Ascending aorta (tissue), 2 donors: Measurements from ENCODE around the gene IHH. TPM values are rescaled to one million over a fixed set of nuclear protein-coding genes. Genes with fewer than 3 reads are reported as not detected.

ENCODE experiments used
- DNase-seq, 2 donors: peaks; one replicate each; pipeline ENCODE4 v3.0.0-alpha.2; 2019; ENCODE audit warnings: low spot score in 2 of 2
- H3K27ac ChIP-seq, 2 donors: fragments of 200-600 bp; sonication (generic); one replicate each; pipeline ENCODE4 v1.5.1; 2016 to 2017; ENCODE audit warnings: mild to moderate bottlenecking in 1 of 2
- H3K27me3 ChIP-seq: fragments of 200-600 bp; sonication (generic); one replicate; pipeline ENCODE4 v1.5.1; 2017
- H3K36me3 ChIP-seq, 2 donors: fragments of 200-600 bp; sonication (generic); one replicate each; pipeline ENCODE4 v1.5.1; 2016
- H3K4me1 ChIP-seq, 2 donors: fragments of 200-600 bp; sonication (generic); one replicate each; pipeline ENCODE4 v1.5.1; 2016 to 2017; ENCODE audit warnings: mild to moderate bottlenecking in 1 of 2
- H3K4me3 ChIP-seq, 2 donors: fragments of 200-600 bp; sonication (generic); one replicate each; pipeline ENCODE4 v1.5.1; 2016 to 2017; ENCODE audit warnings: mild to moderate bottlenecking in 1 of 2
- H3K9me3 ChIP-seq, 2 donors: fragments of 200-600 bp; sonication (generic); one replicate each; pipeline ENCODE4 v1.5.1; 2016
- intact Hi-C: fragments of 100-400 bp; cut with DNase I; formaldehyde crosslinking; loops from one replicate; pipeline ENCODE4 v1.15.1; 2023
- total RNA-seq: library from RNA; depleted of rRNA; stranded (reverse); fragments of >200 nt; gene quantifications from one replicate; pipeline ENCODE4 v1.1.0, GENCODE V29; 2016
- TF ChIP-seq, protein P1 (sequence below), 3 experiments: fragments of 200-600 bp in 2 of 3; fragments of 450-650 bp in 1 of 3; sonication (generic) in 2 of 3; IDR thresholded peaks; one replicate each; pipeline ENCODE4 v1.5.1; 2016 to 2019; ENCODE audit warnings: antibody characterized with exemption in 3 of 3, mild to moderate bottlenecking in 1 of 3, moderate library complexity in 1 of 3

IHH gene
- total RNA-seq, 1 donor from 2014 or later: not detected

DNA sequence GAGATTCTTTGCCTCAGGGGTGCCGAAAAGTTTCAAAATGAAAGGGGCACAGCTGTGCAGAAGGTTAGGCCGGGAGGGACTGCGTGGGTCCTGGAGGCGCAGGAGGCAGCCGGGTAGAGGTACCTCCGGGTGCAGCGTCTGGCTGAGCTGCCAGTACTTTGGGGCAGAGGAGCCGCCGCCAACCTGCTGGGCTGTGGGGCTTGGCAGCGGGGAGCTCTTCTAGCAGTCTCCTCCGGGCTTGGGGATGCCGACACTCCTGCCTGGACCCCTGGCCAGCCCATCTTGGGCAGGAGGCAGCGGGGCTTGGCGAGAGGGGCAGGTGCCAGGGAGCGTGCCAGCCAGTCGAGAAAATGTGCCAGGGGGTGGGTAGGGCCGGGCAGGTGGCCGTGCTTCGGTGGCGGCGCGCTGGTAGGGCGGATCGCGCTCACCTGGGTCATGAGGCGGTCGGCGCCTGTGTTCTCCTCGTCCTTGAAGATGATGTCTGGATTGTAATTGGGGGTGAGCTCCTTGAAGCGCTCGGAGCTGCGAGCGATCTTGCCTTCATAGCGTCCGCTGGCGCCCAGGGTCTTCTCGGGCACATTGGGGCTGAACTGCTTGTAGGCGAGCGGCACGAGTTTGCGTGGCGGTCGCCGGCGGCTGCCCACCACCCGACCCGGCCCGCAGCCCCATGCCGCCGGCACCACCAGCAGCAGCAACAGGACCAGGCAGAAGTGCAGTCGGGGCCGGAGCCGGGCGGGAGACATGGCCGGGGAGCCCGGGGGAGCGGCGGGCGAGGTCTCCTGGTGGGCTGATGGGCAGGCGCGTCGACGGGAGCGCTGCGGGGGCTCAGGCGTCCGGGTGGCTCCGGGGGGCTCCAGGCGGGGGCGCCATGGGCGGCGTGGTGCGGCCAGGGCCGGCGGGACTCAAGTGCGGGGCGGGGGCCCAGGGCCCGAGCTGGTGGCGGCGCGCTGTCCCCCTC is 717 bp downstream of the IHH start:
- Histone ChIP-seq H3K27me3 (peaks cover 19% of the 10 kb centered on the region), H3K9me3 (no peaks in the 10 kb centered on the region), H3K4me3 (peak overlapping the region; percentile 50 to 56), H3K27ac (no peak overlapping the region), H3K4me1 (peaks cover 29 to 31% of the 10 kb centered on the region in 2 donors), H3K36me3 (no peaks in the 10 kb centered on the region)
- TF ChIP-seq, protein P1, sequence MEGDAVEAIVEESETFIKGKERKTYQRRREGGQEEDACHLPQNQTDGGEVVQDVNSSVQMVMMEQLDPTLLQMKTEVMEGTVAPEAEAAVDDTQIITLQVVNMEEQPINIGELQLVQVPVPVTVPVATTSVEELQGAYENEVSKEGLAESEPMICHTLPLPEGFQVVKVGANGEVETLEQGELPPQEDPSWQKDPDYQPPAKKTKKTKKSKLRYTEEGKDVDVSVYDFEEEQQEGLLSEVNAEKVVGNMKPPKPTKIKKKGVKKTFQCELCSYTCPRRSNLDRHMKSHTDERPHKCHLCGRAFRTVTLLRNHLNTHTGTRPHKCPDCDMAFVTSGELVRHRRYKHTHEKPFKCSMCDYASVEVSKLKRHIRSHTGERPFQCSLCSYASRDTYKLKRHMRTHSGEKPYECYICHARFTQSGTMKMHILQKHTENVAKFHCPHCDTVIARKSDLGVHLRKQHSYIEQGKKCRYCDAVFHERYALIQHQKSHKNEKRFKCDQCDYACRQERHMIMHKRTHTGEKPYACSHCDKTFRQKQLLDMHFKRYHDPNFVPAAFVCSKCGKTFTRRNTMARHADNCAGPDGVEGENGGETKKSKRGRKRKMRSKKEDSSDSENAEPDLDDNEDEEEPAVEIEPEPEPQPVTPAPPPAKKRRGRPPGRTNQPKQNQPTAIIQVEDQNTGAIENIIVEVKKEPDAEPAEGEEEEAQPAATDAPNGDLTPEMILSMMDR (IDR thresholded peaks at IDR 0.05): no peak
- no peak for DNase-seq
- intact Hi-C loops: loop anchor here (5.0 kb wide), 1 partner anchor 237 kb away; no protein-coding TSS in a partner anchor

DNA sequence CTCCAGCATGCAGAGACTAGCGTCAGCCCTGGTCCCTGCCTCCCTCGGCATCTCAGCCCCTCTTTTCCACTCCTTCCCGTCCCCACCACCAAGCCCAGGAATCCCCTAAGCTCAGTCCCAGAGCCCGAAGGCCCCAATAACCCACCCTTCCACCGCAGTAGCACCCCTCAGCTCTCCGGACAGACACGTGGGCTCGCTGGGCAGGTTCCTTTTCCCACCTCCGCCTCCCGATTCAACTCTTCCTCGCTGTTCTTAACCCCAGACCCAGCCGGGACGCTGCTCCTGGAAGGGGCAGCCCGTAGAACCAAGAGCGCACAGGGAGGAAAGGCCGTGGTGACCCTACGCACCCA is 1.4 kb downstream of the IHH start:
- Histone ChIP-seq H3K27ac (no peak overlapping the region), H3K36me3 (no peaks in the 10 kb centered on the region), H3K9me3 (no peaks in the 10 kb centered on the region), H3K27me3 (peaks cover 19% of the 10 kb centered on the region), H3K4me1 (peaks cover 29 to 31% of the 10 kb centered on the region in 2 donors), H3K4me3 (peak overlapping the region; percentile 50 to 56)
- no peak for DNase-seq
- TF ChIP-seq, protein P1 (IDR thresholded peaks at IDR 0.05): no peak
- intact Hi-C loops: loop anchor here (5.0 kb wide), 1 partner anchor 238 kb away; no protein-coding TSS in a partner anchor

DNA sequence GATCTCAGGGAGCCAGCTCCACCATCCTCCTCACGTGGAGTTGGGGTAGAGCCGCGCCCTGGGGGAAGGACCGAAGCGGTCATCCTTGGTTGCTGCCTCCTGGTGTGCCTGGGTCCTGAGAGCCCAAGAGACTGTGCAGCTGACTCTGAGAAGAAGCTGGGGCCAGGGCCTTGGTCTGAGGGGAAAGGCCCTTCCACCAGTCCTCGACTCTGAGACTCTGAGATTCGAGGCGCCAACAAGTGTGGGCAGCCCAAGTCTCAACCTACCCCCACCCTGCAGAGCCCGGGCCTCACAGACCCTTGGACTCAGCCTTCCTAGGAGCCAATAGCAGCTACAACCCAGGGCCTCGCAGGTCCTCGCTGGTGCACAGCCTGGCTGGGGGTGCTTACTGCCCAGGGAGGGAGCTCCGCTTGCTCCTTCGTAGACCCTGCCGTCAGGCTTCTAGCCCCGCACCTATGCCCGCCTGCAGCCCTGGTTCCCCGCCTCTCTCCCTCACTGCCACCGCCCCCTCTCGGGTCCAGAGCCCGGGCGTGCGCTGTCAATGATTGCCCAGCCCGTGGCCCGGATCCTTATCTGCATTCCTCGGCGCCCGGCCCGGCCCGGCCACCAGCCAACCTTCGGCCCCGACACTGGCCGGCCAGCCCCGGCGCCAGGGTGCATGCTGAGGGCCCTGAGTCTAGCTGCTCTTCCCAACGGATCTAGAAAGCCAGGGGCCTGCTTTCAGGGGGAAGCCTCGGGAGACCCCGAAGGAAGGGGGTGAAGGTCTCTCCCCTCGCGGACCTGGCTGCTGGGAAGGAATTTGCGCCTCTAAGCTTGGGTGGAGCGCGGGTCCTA is 2.0 kb downstream of the IHH start:
- peaks cover 19% of the 10 kb centered on the region for H3K27me3 ChIP-seq
- H3K36me3 ChIP-seq: no peaks in the 10 kb centered on the region
- H3K9me3 ChIP-seq: no peaks in the 10 kb centered on the region
- no peak overlapping the region for H3K27ac ChIP-seq
- H3K4me1 ChIP-seq: peaks cover 29 to 31% of the 10 kb centered on the region in 2 donors
- no peak for DNase-seq
- TF ChIP-seq, protein P1 (IDR thresholded peaks at IDR 0.05): no peak
- peak overlapping the region; percentile 50 to 56 for H3K4me3 ChIP-seq
- intact Hi-C loops: loop anchor here (1.0 to 5.0 kb wide), 3 partner anchors 61 to 239 kb away; no protein-coding TSS in a partner anchor

DNA sequence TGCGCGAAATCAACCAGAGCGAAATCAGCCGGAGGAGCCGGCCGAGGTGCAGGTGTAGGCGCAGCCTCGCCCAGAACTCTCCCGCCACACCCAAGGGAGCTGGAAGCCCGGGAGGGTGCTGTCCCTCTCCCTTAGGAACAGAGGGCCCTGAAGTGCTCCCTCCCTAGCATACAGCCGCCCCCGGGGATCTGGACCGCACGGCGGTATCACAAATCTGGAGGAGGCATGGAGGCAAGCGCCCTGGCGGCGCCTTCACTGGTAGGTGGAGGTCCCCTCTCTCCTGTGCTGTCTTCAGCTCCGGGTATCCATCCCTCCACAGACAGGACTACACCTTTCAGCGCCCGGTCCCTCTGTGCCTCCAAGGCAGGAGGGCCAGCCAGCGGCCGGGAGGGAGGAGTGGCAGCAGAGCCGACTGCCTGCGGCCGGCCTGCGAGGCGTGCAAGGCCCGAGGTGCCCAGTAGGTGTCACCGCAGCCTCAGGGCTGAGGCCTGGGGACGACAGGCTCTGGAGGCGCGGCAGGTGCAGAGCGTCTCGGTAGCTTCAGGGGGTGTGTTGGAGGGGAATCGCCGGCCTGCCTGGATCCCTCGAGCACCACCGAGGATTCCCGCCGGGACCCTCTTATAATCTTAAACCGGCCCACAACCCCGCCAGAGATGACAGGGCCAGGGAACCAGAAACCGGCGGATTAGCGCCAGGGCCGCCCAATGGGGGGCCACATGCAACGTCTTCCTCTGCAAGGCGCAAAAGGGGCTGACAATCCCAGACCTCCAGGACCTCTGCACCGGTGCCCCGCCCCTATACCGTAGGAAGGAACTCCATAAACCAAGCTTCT is 2.8 kb downstream of the IHH start:
- peaks cover 29 to 31% of the 10 kb centered on the region in 2 donors for H3K4me1 ChIP-seq
- no peak overlapping the region for H3K27ac ChIP-seq
- no peaks in the 10 kb centered on the region for H3K9me3 ChIP-seq
- TF ChIP-seq, protein P1 (IDR thresholded peaks at IDR 0.05): peak; percentile 89 to 94 (median 92)
- peak overlapping the region in 1 of 2 donors; percentile 56 for H3K4me3 ChIP-seq
- no peaks in the 10 kb centered on the region for H3K36me3 ChIP-seq
- H3K27me3 ChIP-seq: peaks cover 19% of the 10 kb centered on the region
- intact Hi-C loops: loop anchor here (1.0 to 5.0 kb wide), 3 partner anchors 61 to 239 kb away; no protein-coding TSS in a partner anchor
- peak; percentile 18 to 74 for DNase-seq
